EL (cell line): Measurements from ENCODE around the gene NEK11.

ENCODE experiments used
- DNase-seq: peaks from one replicate; pipeline ENCODE4 v3.0.0-alpha.2; 2016

NEK11 gene

DNA sequence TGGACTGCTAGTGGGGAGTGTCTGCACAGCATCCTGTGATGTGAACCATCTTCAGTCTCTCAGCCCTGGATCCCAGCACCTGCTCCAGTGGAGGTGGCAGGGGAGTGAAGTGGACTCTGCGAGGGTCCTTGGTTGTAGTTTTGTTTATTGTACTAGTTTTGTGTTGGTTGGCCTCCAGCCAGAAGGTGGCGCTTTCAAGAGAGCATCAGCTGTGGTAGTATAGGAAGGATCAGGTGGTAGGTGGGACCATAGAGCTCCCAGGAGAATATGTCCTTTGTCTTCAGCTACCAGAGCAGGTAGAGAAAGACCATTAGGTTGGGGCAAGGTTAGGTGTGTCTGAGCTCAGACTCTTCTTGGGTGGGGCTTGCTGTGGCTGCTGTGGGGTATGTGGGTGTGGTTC is 20.9 kb downstream of the NEK11 start:
- DNase-seq = no peak

GRCh38 chr3:131048030-131048429 is 21.4 kb downstream of the NEK11 start:
- DNase-seq = no peak

DNA sequence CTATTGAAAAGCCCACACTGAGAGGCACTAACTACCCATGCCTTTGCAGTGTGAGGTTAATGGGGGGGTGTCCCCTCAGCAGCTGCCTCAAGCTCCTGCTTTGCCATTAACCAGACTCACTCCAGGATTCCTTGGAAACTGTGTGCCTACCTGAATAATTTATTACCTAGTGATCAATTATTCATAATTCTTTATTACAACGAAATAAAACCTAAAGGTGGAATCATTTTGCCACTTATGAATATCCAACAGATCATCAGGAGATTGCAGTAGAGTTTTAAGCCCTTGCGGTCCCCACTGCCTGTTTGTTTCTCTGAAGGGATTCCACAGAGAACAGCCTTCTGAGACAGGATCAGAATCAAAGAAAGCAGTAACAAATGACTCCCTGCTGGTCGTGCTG is 23.3 kb downstream of the NEK11 start:
- no peak for DNase-seq

GRCh38 chr3:131053043-131053859 is 26.6 kb downstream of the NEK11 start:
- no peak for DNase-seq

DNA sequence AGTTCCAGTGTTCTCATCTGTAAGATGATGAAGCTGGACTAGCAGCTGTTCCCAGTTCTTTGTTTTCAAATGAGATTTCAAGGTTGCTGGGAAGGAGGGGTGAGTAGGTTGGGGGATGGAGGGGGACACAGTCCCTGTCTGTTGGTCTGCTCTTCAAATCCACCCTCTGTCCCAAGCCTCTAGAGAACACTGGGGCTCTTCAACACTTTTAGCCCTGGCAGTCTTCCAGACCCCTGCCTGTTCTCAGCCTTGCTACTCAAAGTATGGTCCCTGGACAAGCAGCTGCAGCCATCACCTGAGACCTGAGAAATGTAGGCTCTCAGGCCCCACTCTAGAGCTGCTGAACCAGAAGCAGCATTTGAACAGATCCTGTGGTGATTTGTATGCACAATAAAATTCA is 41.3 kb downstream of the NEK11 start:
- no peak for DNase-seq

DNA sequence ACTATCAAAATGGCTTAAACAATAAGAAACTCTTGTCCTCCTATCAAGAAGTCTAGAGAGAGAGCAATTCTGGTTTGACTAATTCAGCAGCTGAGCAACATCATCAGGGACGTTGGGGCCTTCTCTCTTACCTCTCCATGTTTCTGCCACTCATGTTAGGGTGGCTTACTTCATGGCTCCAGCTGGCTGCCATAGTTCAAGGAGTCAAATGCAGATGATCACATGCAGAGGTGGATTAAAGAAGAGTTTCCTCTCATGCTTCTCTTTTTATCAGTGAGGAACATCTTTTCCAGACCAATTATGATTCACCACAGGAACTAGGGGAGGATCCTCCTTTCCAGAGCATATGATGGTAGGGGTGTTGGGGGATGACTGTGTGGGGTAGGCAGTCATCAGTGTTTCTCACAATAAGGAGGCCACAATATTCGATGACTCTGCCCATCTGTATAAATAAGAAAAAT is 45.5 kb downstream of the NEK11 start:
- peak; percentile 68 for DNase-seq

- peak; percentile 39 for DNase-seq
Measured at GRCh38 chr3:131072845-131073244, 46.2 kb downstream of the NEK11 start.

DNA sequence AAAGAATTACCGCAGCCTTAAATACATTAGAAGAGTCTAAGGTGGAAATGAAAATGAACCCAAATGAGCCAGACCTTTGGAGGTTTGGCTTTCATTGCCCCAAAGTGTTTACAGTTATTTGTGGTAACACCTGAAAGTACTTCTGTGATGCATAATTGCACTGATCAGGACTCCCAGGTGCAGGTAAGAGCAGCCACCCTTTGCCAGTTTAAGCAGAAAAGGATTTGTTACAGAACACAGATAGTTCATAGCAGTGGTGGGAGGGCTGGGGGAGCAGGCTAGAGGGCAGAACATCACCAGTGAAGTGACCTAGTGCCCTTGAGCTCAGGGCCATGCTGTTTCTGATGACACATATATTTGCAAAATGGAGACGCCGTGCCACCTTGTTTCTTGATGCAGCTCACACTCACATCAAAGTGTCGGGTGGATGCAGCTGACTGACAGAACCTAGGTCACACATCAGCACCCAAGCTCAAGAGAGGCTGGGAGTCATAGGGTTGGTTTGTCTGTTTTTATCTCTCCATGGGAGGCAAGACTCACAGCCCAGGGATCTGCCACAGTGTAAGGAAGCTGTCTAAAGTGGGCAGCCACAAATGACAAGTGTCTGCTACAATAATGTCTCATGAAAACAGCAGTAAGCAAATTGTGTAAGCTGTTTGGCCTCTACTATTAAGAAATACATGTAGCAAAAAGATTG is 49.1 kb downstream of the NEK11 start:
- DNase-seq = no peak

GRCh38 chr3:131077904-131078303 is 51.2 kb downstream of the NEK11 start:
- no peak for DNase-seq

DNA sequence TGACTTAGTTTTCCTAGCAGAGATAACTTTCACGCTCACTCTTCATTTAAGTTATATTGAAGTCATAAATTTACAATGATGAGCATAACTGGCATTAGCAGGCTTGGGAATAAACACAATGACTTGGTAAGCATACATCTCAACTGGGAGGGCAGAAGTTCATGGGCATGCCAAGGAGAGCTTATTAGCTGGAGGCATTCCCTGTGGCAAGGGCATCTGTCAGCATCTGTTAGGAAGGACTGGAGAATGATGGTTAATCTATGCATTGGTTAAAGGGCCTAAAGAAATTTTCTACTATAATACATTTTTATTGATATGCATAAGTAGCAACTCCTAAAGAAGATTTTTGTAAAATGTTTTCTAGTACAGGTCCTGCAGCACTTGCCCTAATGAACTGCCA is 52.4 kb downstream of the NEK11 start:
- no peak for DNase-seq

DNA sequence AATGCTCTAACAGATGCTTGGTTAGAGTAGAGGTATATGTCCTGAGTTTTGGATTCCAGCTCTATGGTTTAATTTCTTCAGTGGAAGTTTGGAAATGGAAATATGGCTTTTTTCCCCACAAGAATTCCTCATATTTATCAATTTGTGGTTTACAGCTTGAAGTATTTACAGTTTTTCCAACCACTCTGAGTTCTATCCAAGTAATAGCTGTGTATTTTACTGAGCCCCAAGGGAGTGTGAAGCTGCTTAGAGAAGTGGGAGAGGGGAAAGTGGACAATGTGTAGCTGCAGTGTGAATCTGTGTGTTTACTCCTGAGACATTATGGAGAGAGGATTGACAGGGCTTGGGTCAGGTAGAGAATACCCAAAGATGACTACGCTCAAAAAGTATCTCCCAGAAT is 54.5 kb downstream of the NEK11 start:
- no peak for DNase-seq

DNA sequence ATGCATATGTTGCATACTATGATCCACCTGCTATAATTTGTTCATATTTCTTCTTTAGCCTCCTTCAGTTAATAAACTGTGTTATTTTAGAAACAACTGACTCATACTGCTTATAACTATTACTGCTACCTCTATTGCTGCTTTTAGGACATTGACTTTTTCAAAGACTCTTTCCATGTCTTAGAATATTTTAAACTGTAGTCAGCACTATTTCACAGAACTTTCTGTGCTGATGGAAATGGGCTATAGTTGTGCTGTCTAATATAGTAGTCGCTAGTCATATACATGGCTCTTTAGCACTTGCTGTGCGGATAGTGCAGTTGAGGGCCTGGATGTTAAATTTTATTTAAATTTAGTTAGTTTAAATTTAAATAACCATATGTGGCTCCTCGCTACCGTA is 55.6 kb downstream of the NEK11 start:
- DNase-seq = no peak

DNA sequence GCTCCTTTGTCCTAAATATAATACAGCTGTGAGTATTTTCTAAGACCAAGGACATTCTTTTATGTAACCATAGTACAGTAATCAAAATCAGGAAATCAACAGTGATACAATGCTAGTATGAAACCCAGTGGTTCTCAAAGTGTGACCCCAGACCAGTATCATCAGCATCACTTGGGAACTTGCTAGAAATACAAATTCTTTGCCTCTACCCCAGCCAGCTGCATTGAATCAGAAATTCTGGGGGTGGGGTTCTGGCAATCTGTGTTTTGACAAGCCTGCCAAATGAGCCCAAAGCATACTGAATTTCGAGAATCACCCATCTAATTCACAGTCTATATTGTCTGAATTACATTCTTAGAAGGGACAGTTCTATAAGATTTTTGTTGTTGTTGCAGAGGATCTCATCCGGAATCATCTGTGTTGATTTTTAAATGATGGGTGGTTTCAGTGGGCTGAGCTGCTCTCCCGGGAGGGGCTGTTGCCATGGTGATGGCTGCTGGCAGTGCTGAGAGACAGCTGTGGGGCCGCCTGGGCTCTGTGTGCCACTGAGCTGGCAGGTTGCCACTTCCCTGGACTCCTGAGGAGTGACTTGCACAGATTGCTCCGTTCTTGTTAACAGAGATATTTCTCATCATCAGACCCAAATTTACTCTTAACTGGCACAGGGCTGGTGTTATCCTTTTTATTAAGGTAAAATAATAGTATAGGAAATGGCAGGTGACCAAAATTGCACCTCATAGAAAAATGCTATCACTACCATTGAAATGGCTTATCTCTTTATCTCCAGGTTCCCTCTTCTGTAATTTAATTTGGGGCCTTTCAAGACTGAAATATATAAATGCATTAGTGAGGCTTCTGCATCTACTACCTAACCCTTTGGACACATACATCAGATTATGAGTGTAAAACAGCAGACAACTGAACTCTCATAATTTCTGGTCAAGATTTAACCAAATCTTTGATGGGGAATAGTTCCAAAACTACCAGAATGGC is 56.5 kb downstream of the NEK11 start:
- peak; percentile 5 for DNase-seq

GRCh38 chr3:131091768-131092167 is 65.1 kb downstream of the NEK11 start:
- peak; percentile 25 for DNase-seq

DNA sequence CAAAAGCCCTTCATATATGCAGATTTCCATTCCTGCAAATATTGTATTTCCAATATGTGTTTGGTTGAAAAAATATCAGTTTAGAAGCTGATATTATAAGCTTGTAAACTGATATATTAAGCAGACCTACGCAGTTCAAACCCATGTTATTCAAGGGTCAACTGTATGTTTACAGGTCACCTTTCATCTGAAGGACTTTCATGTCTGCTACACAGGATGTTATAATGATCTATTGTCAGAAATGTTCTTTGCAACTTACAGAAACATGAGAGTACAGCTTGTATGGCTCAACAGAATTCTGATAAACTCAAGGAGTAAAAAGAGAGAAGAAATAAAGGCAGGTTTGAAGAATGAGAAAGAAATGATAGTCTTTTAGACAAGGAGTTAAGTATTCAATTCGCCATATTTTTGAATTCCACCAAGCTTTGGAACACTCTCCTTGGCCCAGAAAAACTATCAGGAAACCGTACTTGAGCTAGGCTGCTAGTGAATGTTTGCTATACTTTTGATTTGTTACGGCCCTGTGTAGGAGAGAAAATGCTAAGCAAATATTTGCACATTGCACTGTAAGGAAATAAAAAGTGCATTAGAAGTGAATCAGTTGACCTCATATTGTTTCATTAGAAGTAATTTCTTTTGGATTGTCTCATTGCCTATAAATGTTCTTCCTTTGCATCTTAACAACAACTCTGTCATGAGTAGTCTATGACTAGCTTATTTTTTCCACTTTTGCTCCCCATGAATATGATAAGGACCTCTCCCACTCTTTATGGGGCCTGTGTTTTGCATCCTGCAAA is 81.2 kb downstream of the NEK11 start:
- peak; percentile 59 for DNase-seq

- DNase-seq = peak; percentile 30
Measured at GRCh38 chr3:131109156-131109555, 82.5 kb downstream of the NEK11 start.

GRCh38 chr3:131110087-131110486 is 83.4 kb downstream of the NEK11 start:
- DNase-seq = peak; percentile 82

GRCh38 chr3:131114256-131114655 is 87.6 kb downstream of the NEK11 start:
- DNase-seq = no peak

- no peak for DNase-seq
Measured at GRCh38 chr3:131125684-131126083, 99.0 kb downstream of the NEK11 start.

DNA sequence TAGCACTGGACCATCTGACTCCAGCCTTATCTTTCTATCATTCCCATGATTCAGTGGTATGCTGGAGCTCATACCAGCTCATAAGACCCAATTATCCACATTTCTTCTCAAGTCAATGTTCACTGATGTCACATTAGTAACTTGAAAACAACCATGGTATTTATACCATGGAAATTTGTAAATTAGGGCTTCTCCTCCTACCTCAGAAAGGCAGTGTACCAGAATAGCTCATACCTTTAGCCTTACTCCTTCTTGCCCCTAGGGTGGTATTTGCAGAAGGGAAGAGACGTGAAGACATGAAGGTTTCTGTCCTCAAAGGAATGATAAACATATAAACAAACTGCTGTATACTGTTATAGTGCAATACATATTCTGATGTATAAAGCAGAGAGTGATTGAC is 114.2 kb downstream of the NEK11 start:
- DNase-seq = no peak

GRCh38 chr3:131141770-131142169 is 115.1 kb downstream of the NEK11 start:
- DNase-seq = no peak

- DNase-seq = peak; percentile 9
Measured at GRCh38 chr3:131142580-131142979, 115.9 kb downstream of the NEK11 start.
